Astrocyte of the spinal cord (primary cell): Measurements from ENCODE around the gene ANKRD33.
A peak's percentile ranks its signal among the peaks of the same experiment; 100 is the strongest.

Experiments used
- DNase-seq: peaks from one replicate; pipeline ENCODE4 v3.0.0; 2011; ENCODE audit warnings: low read depth, low spot score
- H3K4me3 ChIP-seq: 2 replicates; pipeline ENCODE4 v1.5.1; 2011; ENCODE audit warnings: low read depth, mild to moderate bottlenecking, low read length, moderate library complexity
- in situ Hi-C: cut with HindIII; loops from 2 replicates; pipeline ENCODE4 v1.10.0; 2017; ENCODE audit warnings: low sequenced_read_pairs
- TF ChIP-seq, protein P1 (sequence below): IDR thresholded peaks from 2 replicates; pipeline ENCODE4 v1.5.1; 2012; ENCODE audit warnings: low read depth, mild to moderate bottlenecking, low read length, inconsistent platforms

The ANKRD33 gene

DNA sequence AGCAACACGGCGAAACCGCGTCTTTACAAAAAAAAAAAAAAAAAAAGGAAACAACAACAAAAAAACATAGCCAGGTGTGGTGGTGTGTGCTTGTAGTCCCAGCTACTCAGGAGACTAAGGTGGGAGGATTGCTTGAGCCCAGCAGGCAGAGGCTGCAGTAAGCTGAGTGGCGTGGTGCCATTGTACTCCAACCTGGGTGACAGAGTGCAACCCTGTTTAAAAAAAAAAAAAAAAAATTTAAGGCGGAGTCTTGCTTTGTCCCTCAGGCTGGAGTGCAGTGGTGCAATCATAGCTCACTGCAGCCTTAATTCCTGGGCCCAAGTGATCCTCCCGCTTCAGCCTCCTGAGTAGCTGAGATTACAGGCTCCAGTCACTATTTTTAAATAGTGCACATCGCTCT is 21.1 kb upstream of the ANKRD33 start:
- in situ Hi-C loops: no loop called here
- TF ChIP-seq, protein P1, sequence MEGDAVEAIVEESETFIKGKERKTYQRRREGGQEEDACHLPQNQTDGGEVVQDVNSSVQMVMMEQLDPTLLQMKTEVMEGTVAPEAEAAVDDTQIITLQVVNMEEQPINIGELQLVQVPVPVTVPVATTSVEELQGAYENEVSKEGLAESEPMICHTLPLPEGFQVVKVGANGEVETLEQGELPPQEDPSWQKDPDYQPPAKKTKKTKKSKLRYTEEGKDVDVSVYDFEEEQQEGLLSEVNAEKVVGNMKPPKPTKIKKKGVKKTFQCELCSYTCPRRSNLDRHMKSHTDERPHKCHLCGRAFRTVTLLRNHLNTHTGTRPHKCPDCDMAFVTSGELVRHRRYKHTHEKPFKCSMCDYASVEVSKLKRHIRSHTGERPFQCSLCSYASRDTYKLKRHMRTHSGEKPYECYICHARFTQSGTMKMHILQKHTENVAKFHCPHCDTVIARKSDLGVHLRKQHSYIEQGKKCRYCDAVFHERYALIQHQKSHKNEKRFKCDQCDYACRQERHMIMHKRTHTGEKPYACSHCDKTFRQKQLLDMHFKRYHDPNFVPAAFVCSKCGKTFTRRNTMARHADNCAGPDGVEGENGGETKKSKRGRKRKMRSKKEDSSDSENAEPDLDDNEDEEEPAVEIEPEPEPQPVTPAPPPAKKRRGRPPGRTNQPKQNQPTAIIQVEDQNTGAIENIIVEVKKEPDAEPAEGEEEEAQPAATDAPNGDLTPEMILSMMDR: no peak

DNA sequence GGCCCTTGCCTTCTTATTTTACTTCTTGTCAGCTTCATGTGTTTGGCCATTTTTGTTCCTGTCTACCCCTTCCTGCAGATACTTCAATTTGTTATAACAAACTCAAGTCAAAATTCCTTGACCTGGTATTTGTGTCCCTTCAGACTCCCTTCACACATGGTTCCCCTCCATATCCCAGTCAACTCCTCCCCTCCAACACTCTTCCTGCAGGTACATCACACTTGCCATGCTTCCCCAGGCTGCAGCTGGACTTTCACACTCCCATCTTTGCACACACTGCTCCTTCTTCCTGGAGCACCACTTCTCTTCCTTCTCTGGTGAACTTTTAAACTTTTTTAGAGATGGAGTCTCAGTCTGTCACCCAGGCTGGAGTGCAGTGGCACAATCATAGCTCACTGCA is 20.5 kb upstream of the ANKRD33 start:
- H3K4me3 ChIP-seq: no peak overlapping the region
- TF ChIP-seq, protein P1: no peak
- in situ Hi-C loops: no loop called here
- no peak for DNase-seq

More for the DNA sequence above, 21.1 kb upstream of the ANKRD33 start:
- DNase-seq: no peak
- no peak overlapping the region for H3K4me3 ChIP-seq

DNA sequence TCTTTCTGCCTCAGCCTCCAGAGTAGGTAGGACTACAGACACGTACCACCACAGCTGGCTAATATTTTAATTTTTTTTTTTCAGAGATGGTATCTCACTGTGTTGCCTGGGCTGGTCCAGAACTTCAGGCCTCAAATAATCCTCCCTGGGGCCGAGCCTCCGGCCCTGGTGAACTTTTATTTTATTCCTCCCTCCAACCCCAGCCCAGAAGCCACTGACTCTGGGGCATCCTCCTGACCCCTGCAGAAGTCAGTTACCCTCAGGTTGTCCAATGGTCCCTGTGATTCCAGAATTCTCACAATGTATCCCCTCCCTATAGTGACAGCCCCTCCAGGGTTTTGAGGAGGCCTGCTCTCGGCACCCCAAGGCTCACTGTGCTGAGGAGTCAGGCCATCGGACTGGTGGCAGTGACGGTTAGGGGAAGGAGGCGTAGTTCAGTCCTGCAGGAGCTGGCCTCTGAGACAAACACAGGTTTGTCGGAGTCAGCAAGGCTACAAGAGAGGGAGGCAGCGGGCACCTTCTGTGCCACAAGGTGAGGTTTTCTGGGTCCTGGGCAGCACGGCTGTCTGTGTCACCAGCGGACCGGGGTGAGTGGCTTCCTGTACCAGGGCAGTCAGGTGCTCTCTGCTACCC is 20.0 kb upstream of the ANKRD33 start:
- no peak overlapping the region for H3K4me3 ChIP-seq
- TF ChIP-seq, protein P1: no peak
- no peak for DNase-seq
- in situ Hi-C loops: no loop called here

DNA sequence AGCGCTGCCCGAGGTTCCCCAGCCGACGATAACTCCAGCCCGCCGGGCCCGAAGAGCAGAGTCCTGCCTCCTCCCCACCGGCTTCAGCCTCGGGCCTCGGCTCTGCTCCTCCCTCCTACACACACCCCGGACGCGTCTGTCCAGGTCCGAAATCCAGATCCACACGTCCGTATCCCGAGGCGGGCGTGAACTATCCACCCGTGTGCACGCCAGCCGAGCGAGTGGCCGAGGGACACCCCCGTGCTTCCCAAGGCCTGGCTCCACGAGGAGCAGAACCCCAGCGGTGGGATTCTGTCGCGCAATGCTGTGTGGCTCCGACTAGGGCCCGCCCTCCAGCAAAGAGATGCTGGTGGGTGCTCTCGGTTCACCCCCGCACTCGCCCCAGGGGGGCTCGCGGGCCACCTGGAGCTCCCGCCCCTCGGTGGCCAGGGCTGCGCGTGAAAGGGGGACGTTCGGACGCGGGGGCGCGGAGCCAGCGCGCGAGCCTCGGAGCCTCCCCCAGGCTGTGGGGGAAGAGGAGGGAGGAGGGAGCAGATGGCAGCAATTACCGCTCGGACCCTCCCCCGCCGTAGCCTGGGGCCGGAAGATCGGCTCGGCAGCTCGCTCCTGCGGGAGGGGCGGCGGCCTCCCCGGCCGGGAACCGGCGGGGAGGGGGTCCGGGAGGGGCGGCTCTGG is 18.9 kb upstream of the ANKRD33 start:
- TF ChIP-seq, protein P1: no peak
- in situ Hi-C loops: no loop called here
- DNase-seq: no peak
- H3K4me3 ChIP-seq: peak overlapping the region; percentile 42

DNA sequence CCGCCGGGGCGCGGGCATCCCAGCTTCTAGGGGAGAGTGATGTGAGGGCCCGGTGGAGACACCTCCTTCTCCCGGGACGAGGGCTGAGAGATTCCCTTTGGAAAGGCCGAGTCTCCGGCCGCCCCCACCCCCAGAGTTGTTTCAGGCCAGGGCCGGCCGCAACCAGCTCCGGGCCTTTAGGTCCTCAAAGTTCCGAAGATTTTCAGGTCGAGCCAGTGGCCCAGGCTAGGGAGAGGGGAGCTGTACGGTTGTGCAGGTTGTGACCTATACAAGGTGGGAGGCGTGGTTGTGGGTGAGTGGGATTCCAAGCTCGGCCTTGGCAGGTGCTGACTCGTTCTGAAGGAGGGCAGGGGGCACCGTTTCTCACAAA is 18.4 kb upstream of the ANKRD33 start:
- in situ Hi-C loops: no loop called here
- no peak for DNase-seq
- peak overlapping the region; percentile 42 for H3K4me3 ChIP-seq
- TF ChIP-seq, protein P1: no peak

DNA sequence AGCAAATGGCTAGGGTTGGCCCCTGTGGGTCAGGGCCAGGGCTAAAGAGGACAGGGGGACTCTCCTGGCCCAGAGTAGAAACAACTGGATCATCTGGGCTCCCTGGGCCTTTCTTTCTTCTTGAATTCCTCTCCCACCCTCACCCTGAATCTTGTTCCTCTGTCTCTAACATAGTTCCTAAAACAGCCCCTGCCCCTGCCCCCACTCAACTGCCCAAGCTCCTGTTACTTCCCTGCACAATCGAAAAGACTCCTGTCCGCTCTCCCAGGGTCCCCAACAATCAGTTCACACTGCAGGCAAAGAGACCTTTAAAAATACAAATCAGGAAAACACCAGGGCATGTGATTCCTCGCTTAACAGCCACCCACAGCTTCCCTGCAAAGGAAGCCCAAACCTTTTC is 18.0 kb upstream of the ANKRD33 start:
- TF ChIP-seq, protein P1: no peak
- no peak for DNase-seq
- in situ Hi-C loops: no loop called here
- H3K4me3 ChIP-seq: no peak overlapping the region
